ENCODE measurements around the gene DUSP14. TPM values are rescaled to one million over a fixed set of nuclear protein-coding genes. Genes with fewer than 3 reads are reported as not detected.

The DUSP14 gene
- total RNA-seq, 4 donors from 2014 or later: 76.5 to 133 (median 115) TPM

GRCh38 chr17:37521821-37522220 lies 32.1 kb downstream of the DUSP14 start:
- TF ChIP-seq POLR2A (IDR thresholded peaks at IDR 0.05) (no peak), CTCF (IDR thresholded peaks at IDR 0.05) (no peak)
- WGBS, 2 donors: 93 to 94% methylated on average over 5 of the region's 5 CpGs
- intact Hi-C loops (cut with DNase I; ENCODE audit: low total_unique reads): no loop called here
- DNase-seq (ENCODE audit: low spot score in 2 of 2): no peak
- H3K4me3 ChIP-seq (ENCODE audit: low read depth, poor library complexity, severe bottlenecking): no peak overlapping the region

DNA sequence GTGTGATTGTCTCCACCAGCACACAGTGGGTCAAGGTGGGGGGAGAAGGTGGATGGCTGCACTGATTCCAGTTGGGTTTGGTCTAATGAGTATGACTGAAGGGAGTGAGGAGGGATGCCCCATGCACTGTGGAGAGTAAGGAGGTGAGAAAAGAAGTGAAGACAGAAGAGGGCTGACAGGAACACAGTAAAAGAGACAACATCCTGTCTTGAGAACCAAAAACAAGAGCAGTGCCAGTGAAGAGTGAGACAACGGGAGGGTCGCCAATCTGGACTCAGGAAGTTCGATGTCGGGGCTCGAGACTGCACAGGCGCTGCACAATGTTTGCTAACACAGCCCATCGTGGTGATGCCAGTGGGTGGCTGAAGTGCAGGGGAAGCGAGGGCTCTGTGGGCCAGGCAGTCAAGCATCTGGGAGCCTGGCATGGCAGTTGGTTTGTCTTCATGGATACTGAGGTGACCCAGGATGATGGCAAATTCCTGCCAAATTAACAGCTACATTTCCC lies 34.1 kb downstream of the DUSP14 start:
- DNase-seq (ENCODE audit: low spot score in 2 of 2): peak in 1 of 2 donors; percentile 79
- TF ChIP-seq POLR2A (IDR thresholded peaks at IDR 0.05) (no peak), CTCF (IDR thresholded peaks at IDR 0.05) (no peak)
- H3K4me3 ChIP-seq (ENCODE audit: low read depth, poor library complexity, severe bottlenecking): no peak overlapping the region
- 81 to 88% methylated on average over 8 of the region's 8 CpGs for WGBS, 2 donors
- intact Hi-C loops (cut with DNase I; ENCODE audit: low total_unique reads): no loop called here

GRCh38 chr17:37527249-37527851 lies 37.7 kb downstream of the DUSP14 start:
- WGBS, 2 donors: 61 to 64% methylated on average over 5 of the region's 5 CpGs
- DNase-seq (ENCODE audit: low spot score in 2 of 2): peak in 1 of 2 donors; percentile 18
- intact Hi-C loops (cut with DNase I; ENCODE audit: low total_unique reads): no loop called here
- TF ChIP-seq CTCF (IDR thresholded peaks at IDR 0.05) (no peak), POLR2A (IDR thresholded peaks at IDR 0.05) (no peak)
- H3K4me3 ChIP-seq (ENCODE audit: low read depth, poor library complexity, severe bottlenecking): no peak overlapping the region

- no peak for TF ChIP-seq POLR2A (IDR thresholded peaks at IDR 0.05)
- no peak for TF ChIP-seq CTCF (IDR thresholded peaks at IDR 0.05)
- 82 to 86% methylated on average over 4 of the region's 4 CpGs for WGBS, 2 donors
- no peak overlapping the region for H3K4me3 ChIP-seq (ENCODE audit: low read depth, poor library complexity, severe bottlenecking)
- intact Hi-C loops (cut with DNase I; ENCODE audit: low total_unique reads): no loop called here
- no peak for DNase-seq (ENCODE audit: low spot score in 2 of 2)
Measured at GRCh38 chr17:37530420-37530819, 40.7 kb downstream of the DUSP14 start.

DNA sequence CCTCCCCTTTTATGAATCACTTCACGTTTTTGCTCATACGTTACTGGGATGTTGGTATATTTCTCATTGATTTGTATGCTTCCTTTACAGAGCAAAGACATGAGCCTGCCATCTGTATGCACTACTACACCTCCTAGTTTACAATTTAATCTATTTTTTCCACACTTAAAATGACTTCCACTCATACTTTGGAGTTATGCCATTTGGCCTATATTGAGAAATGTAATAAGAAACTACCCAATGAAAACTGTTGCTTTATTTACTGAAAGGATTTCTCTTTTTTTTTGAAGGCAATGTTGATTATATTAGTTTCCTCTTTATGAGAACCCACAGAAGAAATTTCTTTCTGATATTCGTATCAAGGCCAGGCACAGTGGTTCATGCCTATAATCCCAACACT lies 43.1 kb downstream of the DUSP14 start:
- intact Hi-C loops (cut with DNase I; ENCODE audit: low total_unique reads): no loop called here
- WGBS, 2 donors: 81 to 88% methylated on average over 3 of the region's 3 CpGs
- H3K4me3 ChIP-seq (ENCODE audit: low read depth, poor library complexity, severe bottlenecking): no peak overlapping the region
- DNase-seq (ENCODE audit: low spot score in 2 of 2): no peak
- no peak for TF ChIP-seq POLR2A (IDR thresholded peaks at IDR 0.05)
- no peak for TF ChIP-seq CTCF (IDR thresholded peaks at IDR 0.05)

- intact Hi-C loops (cut with DNase I; ENCODE audit: low total_unique reads): no loop called here
- TF ChIP-seq POLR2A (IDR thresholded peaks at IDR 0.05): no peak
- TF ChIP-seq CTCF (IDR thresholded peaks at IDR 0.05): no peak
- 92% methylated on average over 5 of the region's 5 CpGs for WGBS, 2 donors
- no peak for DNase-seq (ENCODE audit: low spot score in 2 of 2)
- H3K4me3 ChIP-seq (ENCODE audit: low read depth, poor library complexity, severe bottlenecking): no peak overlapping the region
Measured at GRCh38 chr17:37535906-37536305, 46.2 kb downstream of the DUSP14 start.
